ENCODE data around the gene FMO3. TPM values are rescaled to one million over a fixed set of nuclear protein-coding genes. Genes with fewer than 3 reads are reported as not detected.

Gene FMO3
- total and polyA plus RNA-seq, 2 of the 4 experiments (the other 2 are of a cell fraction): under 0.01 to 0.10 TPM

GRCh38 chr1:171161431-171161830 lies 70.7 kb downstream of the FMO3 start:
- Histone ChIP-seq H3K9ac (ENCODE audit: low read depth, low read length) (no peak overlapping the region), H3K36me3 (ENCODE audit: control insufficient read depth, insufficient read depth, low read length) (no peaks in the 10 kb centered on the region), H4K5ac (ENCODE audit: low read depth, low read length) (peak overlapping the region; percentile 95; the same call in 1 of the 2 replicates), H3K79me1 (ENCODE audit: low read depth in 1 of 2, low read length in 2 of 2) (no peaks in the 10 kb centered on the region), H3K14ac (replicated peaks; ENCODE audit: low read depth, low read length) (no peak overlapping the region), H3K4me3 (ENCODE audit: insufficient read depth, low read depth, low read length) (no peak overlapping the region), H2BK120ac (ENCODE audit: low read depth, low read length) (no peak overlapping the region), H3K4me1 (ENCODE audit: control insufficient read depth, insufficient read depth, low read length) (peaks cover 8% of the 10 kb centered on the region; the same call in 1 of the 2 replicates), H3K27me3 (ENCODE audit: control insufficient read depth, insufficient read depth, low read length) (no peaks in the 10 kb centered on the region), H2BK15ac (ENCODE audit: low read depth, low read length) (no peak overlapping the region), H2BK20ac (ENCODE audit: low read depth, low read length) (no peak overlapping the region), H4K91ac (ENCODE audit: insufficient read depth, low read depth, low read length) (no peak overlapping the region), H3K9me1 (ENCODE audit: insufficient read depth, low read length) (no peaks in the 10 kb centered on the region), H3K56ac (ENCODE audit: extremely low read depth, insufficient read depth, low read length) (no peak overlapping the region), H2AK9ac (replicated peaks; ENCODE audit: low read depth, low read length, poor library complexity) (no peak overlapping the region), H2AK5ac (ENCODE audit: low read depth, low read length) (no peak overlapping the region), H2BK5ac (ENCODE audit: low read depth, low read length, poor library complexity, severe bottlenecking) (peak overlapping the region; percentile 24), H2AFZ (replicated peaks; ENCODE audit: low read length, poor library complexity) (no peak overlapping the region), H3K4ac (ENCODE audit: low read depth, low read length) (no peak overlapping the region), H3K18ac (ENCODE audit: low read depth, low read length) (peak overlapping the region; percentile 98), H3K9me3 (ENCODE audit: control insufficient read depth, insufficient read depth, low read length) (no peaks in the 10 kb centered on the region; the same call in 1 of the 2 replicates), H3K27ac (ENCODE audit: insufficient read depth, low read length) (peak overlapping the region; percentile 99; the same call in 1 of the 2 replicates), H3K4me2 (ENCODE audit: low read depth, low read length) (no peak overlapping the region), H4K8ac (ENCODE audit: low read depth in 2 of 2, low read length in 2 of 2) (no peak overlapping the region), H4K20me1 (ENCODE audit: insufficient read depth, low read length) (no peaks in the 10 kb centered on the region), H3K23ac (ENCODE audit: low read depth, low read length) (no peak overlapping the region)
- ChIA-PET CTCF (no interaction called here), POLR2A (ENCODE audit: unreplicated experiment) (no interaction called here)
- no TSS peak for BruUV-seq (replicated peaks)
- no peak for TF ChIP-seq NFE2L2 (IDR thresholded peaks at IDR 0.05; ENCODE audit: low read depth, low read length)
- no peak for TF ChIP-seq BHLHE40 (IDR thresholded peaks at IDR 0.05; ENCODE audit: low read depth, low read length)
- TF ChIP-seq MAFK (IDR thresholded peaks at IDR 0.05; ENCODE audit: low read depth, low read length): peak; percentile 59; the same call in 1 of the 2 replicates
- intact Hi-C loops (cut with micrococcal nuclease): no loop called here
- DNase-seq: no peak
- in situ Hi-C loops (cut with MboI; ENCODE audit: low sequenced_read_pairs): no loop called here
- ATAC-seq (ENCODE audit: low read depth): no peak
- dilution Hi-C loops (cut with HindIII; ENCODE audit: low sequenced_read_pairs, unreplicated experiment): no loop called here
